Ascending aorta (tissue), 2 donors: Measurements from ENCODE around the gene GLT8D2. TPM values are rescaled to one million over a fixed set of nuclear protein-coding genes. Genes with fewer than 3 reads are reported as not detected.
A peak's percentile ranks its signal among the peaks of the same experiment; 100 is the strongest.

Experiments
- DNase-seq, 2 donors: peaks; one replicate each; pipeline ENCODE4 v3.0.0-alpha.2; 2019; ENCODE audit warnings: low spot score in 2 of 2
- H3K27ac ChIP-seq, 2 donors: fragments of 200-600 bp; sonication (generic); one replicate each; pipeline ENCODE4 v1.5.1; 2016 to 2017; ENCODE audit warnings: mild to moderate bottlenecking in 1 of 2
- H3K27me3 ChIP-seq: fragments of 200-600 bp; sonication (generic); one replicate; pipeline ENCODE4 v1.5.1; 2017
- H3K36me3 ChIP-seq, 2 donors: fragments of 200-600 bp; sonication (generic); one replicate each; pipeline ENCODE4 v1.5.1; 2016
- H3K4me1 ChIP-seq, 2 donors: fragments of 200-600 bp; sonication (generic); one replicate each; pipeline ENCODE4 v1.5.1; 2016 to 2017; ENCODE audit warnings: mild to moderate bottlenecking in 1 of 2
- H3K4me3 ChIP-seq, 2 donors: fragments of 200-600 bp; sonication (generic); one replicate each; pipeline ENCODE4 v1.5.1; 2016 to 2017; ENCODE audit warnings: mild to moderate bottlenecking in 1 of 2
- H3K9me3 ChIP-seq, 2 donors: fragments of 200-600 bp; sonication (generic); one replicate each; pipeline ENCODE4 v1.5.1; 2016
- CTCF ChIP-seq, 3 experiments: fragments of 200-600 bp in 2 of 3; fragments of 450-650 bp in 1 of 3; sonication (generic) in 2 of 3; IDR thresholded peaks; one replicate each; pipeline ENCODE4 v1.5.1; 2016 to 2019; ENCODE audit warnings: antibody characterized with exemption in 3 of 3, mild to moderate bottlenecking in 1 of 3, moderate library complexity in 1 of 3
- intact Hi-C: fragments of 100-400 bp; cut with DNase I; formaldehyde crosslinking; loops from one replicate; pipeline ENCODE4 v1.15.1; 2023
- total RNA-seq: library from RNA; depleted of rRNA; stranded (reverse); fragments of >200 nt; gene quantifications from one replicate; pipeline ENCODE4 v1.1.0, GENCODE V29; 2016

Gene GLT8D2, protein sequence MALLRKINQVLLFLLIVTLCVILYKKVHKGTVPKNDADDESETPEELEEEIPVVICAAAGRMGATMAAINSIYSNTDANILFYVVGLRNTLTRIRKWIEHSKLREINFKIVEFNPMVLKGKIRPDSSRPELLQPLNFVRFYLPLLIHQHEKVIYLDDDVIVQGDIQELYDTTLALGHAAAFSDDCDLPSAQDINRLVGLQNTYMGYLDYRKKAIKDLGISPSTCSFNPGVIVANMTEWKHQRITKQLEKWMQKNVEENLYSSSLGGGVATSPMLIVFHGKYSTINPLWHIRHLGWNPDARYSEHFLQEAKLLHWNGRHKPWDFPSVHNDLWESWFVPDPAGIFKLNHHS
- 72.3 TPM for total RNA-seq

DNA sequence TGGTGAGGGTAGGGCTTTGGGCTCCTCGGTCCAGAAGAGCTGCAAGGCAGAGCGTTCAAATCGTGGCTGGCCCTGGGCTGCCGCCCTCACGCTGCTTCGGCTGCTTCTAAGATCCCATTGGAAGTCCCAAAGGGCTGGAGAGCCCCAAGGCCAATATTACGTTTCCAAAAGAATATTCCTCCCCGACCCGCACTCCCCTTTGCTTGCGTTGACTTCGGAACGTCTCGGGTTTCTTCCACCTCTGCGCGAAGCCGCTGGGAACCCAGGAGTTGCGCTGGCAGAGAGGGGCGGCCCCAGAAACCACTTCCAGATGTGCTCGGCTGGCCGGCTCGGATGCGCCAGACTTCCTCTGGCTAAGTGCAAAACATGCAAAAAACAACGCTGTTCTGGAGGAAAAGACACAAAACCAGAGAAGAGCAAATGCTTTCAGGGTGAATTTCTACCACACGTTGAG is at the start of gene GLT8D2:
Gene GLT8D2, minus strand, starts transcription at position 285 of the 454 bp plus-strand sequence. CDS start 30,539 bp downstream, outside the sequence.
- Histone ChIP-seq H3K4me1 (peaks cover 6 to 29% of the 10 kb centered on the region in 2 donors), H3K9me3 (no peaks in the 10 kb centered on the region), H3K36me3 (no peaks in the 10 kb centered on the region), H3K27me3 (no peaks in the 10 kb centered on the region), H3K27ac (peak within 1 kb of the TSS; percentile 77 to 88), H3K4me3 (peak within 1 kb of the TSS; percentile 57 to 76)
- TF ChIP-seq CTCF (IDR thresholded peaks at IDR 0.05): no peak
- DNase-seq: peak in 1 of 2 donors; percentile 78
- intact Hi-C loops: loop anchor here (2.0 kb wide), 1 partner anchor 15 kb away; the partner anchor contains the start of gene HCFC2

GRCh38 chr12:104097954-104098353 is 48.0 kb upstream of the GLT8D2 start:
- no peak overlapping the region for H3K4me3 ChIP-seq
- H3K4me1 ChIP-seq: no peaks in the 10 kb centered on the region
- H3K27me3 ChIP-seq: no peaks in the 10 kb centered on the region
- DNase-seq: no peak
- H3K27ac ChIP-seq: no peak overlapping the region
- H3K9me3 ChIP-seq: no peaks in the 10 kb centered on the region
- no peak for TF ChIP-seq CTCF (IDR thresholded peaks at IDR 0.05)
- intact Hi-C loops: no loop called here
- H3K36me3 ChIP-seq: peaks cover 56 to 76% of the 10 kb centered on the region in 2 donors

DNA sequence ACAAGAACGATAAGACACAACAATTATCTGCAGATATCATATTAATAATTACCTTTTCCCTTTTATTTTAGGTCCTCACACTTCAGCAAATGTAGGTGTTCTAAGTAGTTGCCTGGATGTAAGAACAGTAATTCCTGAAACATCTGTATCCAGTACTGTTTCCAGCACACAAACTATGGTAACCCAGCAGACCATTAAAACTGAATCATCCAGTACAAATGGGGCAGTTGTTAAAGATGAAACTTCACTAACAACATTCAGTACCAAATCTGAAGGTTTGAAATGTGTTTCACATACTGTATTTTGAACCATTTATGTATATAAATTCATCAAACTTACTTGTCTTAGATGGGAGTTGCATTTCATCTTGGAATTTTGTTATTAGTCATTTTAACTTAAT is 45.3 kb upstream of the GLT8D2 start:
- H3K27ac ChIP-seq: no peak overlapping the region
- peaks cover 56 to 75% of the 10 kb centered on the region in 2 donors for H3K36me3 ChIP-seq
- H3K4me3 ChIP-seq: no peak overlapping the region
- H3K27me3 ChIP-seq: no peaks in the 10 kb centered on the region
- H3K4me1 ChIP-seq: no peaks in the 10 kb centered on the region
- no peak for DNase-seq
- H3K9me3 ChIP-seq: no peaks in the 10 kb centered on the region
- intact Hi-C loops: no loop called here
- TF ChIP-seq CTCF (IDR thresholded peaks at IDR 0.05): no peak

DNA sequence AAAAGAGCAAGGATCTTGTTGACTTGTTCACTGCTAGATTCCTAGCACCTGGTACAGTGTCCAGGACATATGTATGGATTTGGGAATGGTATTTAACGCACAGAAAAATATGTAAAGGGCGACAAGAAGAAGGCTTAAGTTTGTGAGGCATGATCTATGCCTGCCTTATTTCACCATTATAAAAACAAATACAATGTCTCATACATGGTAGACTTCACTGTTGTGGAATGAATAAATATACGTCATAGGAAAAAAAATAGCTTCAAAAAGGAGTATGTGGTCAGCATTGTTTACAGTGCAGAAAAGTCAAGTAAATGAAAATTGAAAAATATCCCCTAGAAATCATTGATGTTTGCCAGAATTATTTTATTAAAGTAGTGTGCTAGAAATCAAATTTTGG is 44.3 kb upstream of the GLT8D2 start:
- intact Hi-C loops: no loop called here
- TF ChIP-seq CTCF (IDR thresholded peaks at IDR 0.05): no peak
- H3K9me3 ChIP-seq: no peaks in the 10 kb centered on the region
- no peaks in the 10 kb centered on the region for H3K4me1 ChIP-seq
- H3K27me3 ChIP-seq: no peaks in the 10 kb centered on the region
- H3K4me3 ChIP-seq: no peak overlapping the region
- peaks cover 56 to 78% of the 10 kb centered on the region in 2 donors for H3K36me3 ChIP-seq
- H3K27ac ChIP-seq: no peak overlapping the region
- DNase-seq: no peak

DNA sequence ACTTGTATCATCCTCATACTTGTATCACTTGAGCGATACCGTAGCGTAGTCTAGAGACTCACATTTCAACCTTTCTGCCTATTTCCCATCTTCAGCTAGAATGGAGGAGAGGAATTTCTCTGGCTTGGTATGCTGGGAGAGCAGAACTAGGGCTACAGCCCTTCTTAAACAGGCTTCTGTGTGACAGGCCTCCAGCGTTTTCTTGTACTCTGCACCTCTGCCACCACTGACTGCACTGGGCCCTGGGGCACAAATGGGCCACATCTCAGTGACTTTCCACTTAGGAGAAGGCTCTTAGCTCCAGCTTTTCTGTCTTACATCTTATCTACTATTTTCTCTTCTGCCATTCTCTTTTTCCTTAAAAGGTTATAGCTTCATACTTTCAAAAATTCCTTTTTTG is 41.1 kb upstream of the GLT8D2 start:
- H3K4me1 ChIP-seq: no peaks in the 10 kb centered on the region
- H3K36me3 ChIP-seq: peaks cover 67 to 78% of the 10 kb centered on the region in 2 donors
- no peak for DNase-seq
- no peak overlapping the region for H3K27ac ChIP-seq
- no peak for TF ChIP-seq CTCF (IDR thresholded peaks at IDR 0.05)
- H3K27me3 ChIP-seq: no peaks in the 10 kb centered on the region
- intact Hi-C loops: no loop called here
- H3K4me3 ChIP-seq: no peak overlapping the region
- no peaks in the 10 kb centered on the region for H3K9me3 ChIP-seq
